CD14-positive monocyte (primary cell): ENCODE measurements around the gene CPB1. TPM values are rescaled to one million over a fixed set of nuclear protein-coding genes. Genes with fewer than 3 reads are reported as not detected.
"Not testable (repeated sequence)": the region's sequence is repeated elsewhere in the genome, so short reads cannot be mapped to it uniquely, and the experiment has no call there.

Source experiments
- DNase-seq, 3 donors: peaks; one replicate each; pipeline ENCODE4 v3.0.0-alpha.2; 2011 to 2022
- H2AFZ ChIP-seq: 2 replicates; pipeline ENCODE4 v1.6.0; 2012; ENCODE audit warnings: mild to moderate bottlenecking, low read depth, low read length, inconsistent platforms; ENCODE audit not compliant: insufficient read depth, poor library complexity, severe bottlenecking
- H3K27ac ChIP-seq, 2 donors: 1 replicate in 1 of 2; 2 replicates in 1 of 2; pipeline ENCODE4 v1.5.1; 2012 to 2013; ENCODE audit warnings: low read length in 2 of 2, control low read depth in 1 of 2, inconsistent platforms in 1 of 2, low read depth in 1 of 2, mild to moderate bottlenecking in 1 of 2
- H3K27me3 ChIP-seq, 2 donors: one replicate each; pipeline versions ENCODE4 v1.6.0 to v1.6.1; 2011 to 2013; ENCODE audit warnings: low read length in 2 of 2; ENCODE audit not compliant: control insufficient read depth in 2 of 2, insufficient read depth in 2 of 2
- H3K36me3 ChIP-seq, 2 donors: replicated peaks in 1 of 2; 1 replicate in 1 of 2; 2 replicates in 1 of 2; pipeline versions ENCODE4 v1.5.1 to v1.6.1; 2012 to 2013; ENCODE audit warnings: low read length in 2 of 2, control low read depth in 1 of 2, inconsistent platforms in 1 of 2, mild to moderate bottlenecking in 1 of 2; ENCODE audit not compliant: insufficient read depth in 2 of 2, control insufficient read depth in 1 of 2
- H3K4me1 ChIP-seq, 2 donors: 1 replicate in 1 of 2; 2 replicates in 1 of 2; pipeline versions ENCODE4 v1.5.1 to v1.6.1; 2012 to 2013; ENCODE audit warnings: low read length in 2 of 2, control low read depth in 1 of 2, inconsistent platforms in 1 of 2, mild to moderate bottlenecking in 1 of 2, moderate library complexity in 1 of 2; ENCODE audit not compliant: insufficient read depth in 2 of 2, control insufficient read depth in 1 of 2
- H3K4me2 ChIP-seq: replicated peaks from 2 replicates; pipeline ENCODE3; 2012; ENCODE audit warnings: low read length, moderate library complexity, mild to moderate bottlenecking; ENCODE audit not compliant: poor library complexity, severe bottlenecking; ENCODE audit errors: extremely low read depth
- H3K4me3 ChIP-seq, 3 experiments: fragments of 200-600 bp in 1 of 3; sonication (generic) in 1 of 3; replicated peaks in 1 of 3; 1 replicate in 2 of 3; 2 replicates in 1 of 3; pipeline ENCODE4 v1.5.1; 2011 to 2013; ENCODE audit warnings: low read length in 3 of 3, mild to moderate bottlenecking in 3 of 3, control low read depth in 2 of 3, low read depth in 2 of 3, inconsistent platforms in 1 of 3, moderate library complexity in 1 of 3
- H3K79me2 ChIP-seq: 2 replicates; pipeline ENCODE4 v1.6.0; 2012; ENCODE audit warnings: mild to moderate bottlenecking, control low read depth, inconsistent platforms, low read length, moderate library complexity; ENCODE audit not compliant: insufficient read depth
- H3K9ac ChIP-seq: 2 replicates; pipeline ENCODE4 v1.6.0; 2017; ENCODE audit warnings: low read length, mild to moderate bottlenecking; ENCODE audit not compliant: insufficient read depth, poor library complexity, severe bottlenecking
- H3K9me3 ChIP-seq, 2 donors: replicated peaks in 1 of 2; 1 replicate in 1 of 2; 2 replicates in 1 of 2; pipeline versions ENCODE4 v1.5.1 to v1.6.1; 2012 to 2013; ENCODE audit warnings: low read length in 2 of 2, control low read depth in 1 of 2; ENCODE audit not compliant: control insufficient read depth in 1 of 2, insufficient read depth in 1 of 2
- H4K20me1 ChIP-seq: 2 replicates; pipeline ENCODE4 v1.6.0; 2012; ENCODE audit warnings: mild to moderate bottlenecking, low read length, control low read depth, moderate library complexity; ENCODE audit not compliant: insufficient read depth
- H3K27ac Mint-ChIP-seq, 7 donors: one replicate each; pipeline ENCODE4 v1.8.0; 2020; ENCODE audit warnings: mild to moderate bottlenecking in 7 of 7, mixed read lengths in 7 of 7, moderate library complexity in 6 of 7, inconsistent platforms in 2 of 7
- H3K27me3 Mint-ChIP-seq, 3 donors: one replicate each; pipeline ENCODE4 v1.8.0; 2021 to 2022; ENCODE audit warnings: low read depth in 3 of 3, mild to moderate bottlenecking in 3 of 3, mixed read lengths in 3 of 3, moderate library complexity in 3 of 3, inconsistent platforms in 1 of 3
- H3K36me3 Mint-ChIP-seq, 2 donors: one replicate each; pipeline ENCODE4 v1.8.0; 2020; ENCODE audit warnings: mixed read lengths in 2 of 2, inconsistent platforms in 1 of 2, mild to moderate bottlenecking in 1 of 2
- H3K4me1 Mint-ChIP-seq: one replicate; pipeline ENCODE4 v1.8.0; 2020; ENCODE audit warnings: mild to moderate bottlenecking, mixed read lengths
- H3K4me3 Mint-ChIP-seq, 2 donors: one replicate each; pipeline ENCODE4 v1.8.0; 2020; ENCODE audit warnings: mild to moderate bottlenecking in 2 of 2, mixed read lengths in 2 of 2, moderate library complexity in 1 of 2
- H3K9me3 Mint-ChIP-seq, 7 donors: one replicate each; pipeline ENCODE4 v1.8.0; 2020 to 2022; ENCODE audit warnings: mixed read lengths in 7 of 7, mild to moderate bottlenecking in 6 of 7, moderate library complexity in 6 of 7, inconsistent platforms in 2 of 7
- CTCF ChIP-seq: fragments of 200-600 bp; IDR thresholded peaks from one replicate; pipeline ENCODE4 v1.8.0; 2022; ENCODE audit warnings: antibody characterized with exemption, mild to moderate bottlenecking
- WGBS: methylation state at CpG from one replicate; pipeline ENCODE4 v1.1.5; 2013; ENCODE audit warnings: missing lambda C conversion rate; ENCODE audit not compliant: insufficient coverage; 5-methylcytosine and 5-hydroxymethylcytosine counted together
- intact Hi-C, 2 donors: fragments of 100-400 bp; cut with micrococcal nuclease; formaldehyde crosslinking; loops; one replicate each; pipeline versions ENCODE4 v1.15.0 to v1.15.1; 2023
- polyA plus RNA-seq, 3 donors: library from polyadenylated mRNA; depleted of rRNA in 1 of 3; unstranded in 2 of 3; stranded (reverse) in 1 of 3; fragments of 300-500 nt in 2 of 3; fragments of >200 nt in 1 of 3; fragmentation: Illumina TruSeq in 2 of 3; gene quantifications; 1 replicate in 2 of 3; 2 replicates in 1 of 3; pipeline ENCODE4 v1.2.3, GENCODE V29; 2012 to 2021

CPB1 gene
- polyA plus RNA-seq, 3 donors = not detected

- intact Hi-C loops, H3K4me3 Mint-ChIP-seq, H3K36me3 Mint-ChIP-seq, H3K4me1 ChIP-seq, H3K79me2 ChIP-seq, H3K27ac Mint-ChIP-seq, H3K27me3 ChIP-seq, H3K4me2 ChIP-seq, H3K27me3 Mint-ChIP-seq, H3K27ac ChIP-seq, H3K9me3 Mint-ChIP-seq, H3K9me3 ChIP-seq, H3K36me3 ChIP-seq, H4K20me1 ChIP-seq, H3K4me3 ChIP-seq, DNase-seq, H3K9ac ChIP-seq, H2AFZ ChIP-seq: not testable (repeated sequence)
- WGBS = 91% methylated on average over 5 of the region's 9 CpGs
- peaks cover 20% of the 10 kb centered on the region for H3K4me1 Mint-ChIP-seq
These were observed 41.5 kb upstream of the CPB1 start for GRCh38 chr3:148786159-148786558.

GRCh38 chr3:148789146-148789545, 38.5 kb upstream of the CPB1 start:
- H4K20me1 ChIP-seq = no peaks in the 10 kb centered on the region
- H3K9ac ChIP-seq = no peak overlapping the region
- no peaks in the 10 kb centered on the region for H3K27me3 ChIP-seq
- DNase-seq = no peak
- H3K9me3 Mint-ChIP-seq = no peaks in the 10 kb centered on the region
- H3K4me2 ChIP-seq = no peak overlapping the region
- H3K36me3 Mint-ChIP-seq = no peaks in the 10 kb centered on the region
- no CpG with 5 or more reads among the region's 6 CpGs for WGBS
- H3K36me3 ChIP-seq = no peaks in the 10 kb centered on the region
- no peak overlapping the region for H3K27ac ChIP-seq
- H3K27me3 Mint-ChIP-seq = peaks cover 0 to 2% (median 0%) of the 10 kb centered on the region in 3 donors
- no peak overlapping the region for H3K4me3 Mint-ChIP-seq
- TF ChIP-seq CTCF = no peak
- no peaks in the 10 kb centered on the region for H3K9me3 ChIP-seq
- H3K4me3 ChIP-seq = no peak overlapping the region
- H3K27ac Mint-ChIP-seq = no peak overlapping the region
- peaks cover 15% of the 10 kb centered on the region for H3K4me1 Mint-ChIP-seq
- H2AFZ ChIP-seq = no peak overlapping the region
- H3K79me2 ChIP-seq = no peaks in the 10 kb centered on the region
- peaks cover 0 to 3% of the 10 kb centered on the region in 2 donors for H3K4me1 ChIP-seq
- intact Hi-C loops = no loop called here
